ENCODE data around the gene SCYL1.
A peak's percentile ranks its signal among the peaks of the same experiment; 100 is the strongest.

Gene SCYL1

DNA sequence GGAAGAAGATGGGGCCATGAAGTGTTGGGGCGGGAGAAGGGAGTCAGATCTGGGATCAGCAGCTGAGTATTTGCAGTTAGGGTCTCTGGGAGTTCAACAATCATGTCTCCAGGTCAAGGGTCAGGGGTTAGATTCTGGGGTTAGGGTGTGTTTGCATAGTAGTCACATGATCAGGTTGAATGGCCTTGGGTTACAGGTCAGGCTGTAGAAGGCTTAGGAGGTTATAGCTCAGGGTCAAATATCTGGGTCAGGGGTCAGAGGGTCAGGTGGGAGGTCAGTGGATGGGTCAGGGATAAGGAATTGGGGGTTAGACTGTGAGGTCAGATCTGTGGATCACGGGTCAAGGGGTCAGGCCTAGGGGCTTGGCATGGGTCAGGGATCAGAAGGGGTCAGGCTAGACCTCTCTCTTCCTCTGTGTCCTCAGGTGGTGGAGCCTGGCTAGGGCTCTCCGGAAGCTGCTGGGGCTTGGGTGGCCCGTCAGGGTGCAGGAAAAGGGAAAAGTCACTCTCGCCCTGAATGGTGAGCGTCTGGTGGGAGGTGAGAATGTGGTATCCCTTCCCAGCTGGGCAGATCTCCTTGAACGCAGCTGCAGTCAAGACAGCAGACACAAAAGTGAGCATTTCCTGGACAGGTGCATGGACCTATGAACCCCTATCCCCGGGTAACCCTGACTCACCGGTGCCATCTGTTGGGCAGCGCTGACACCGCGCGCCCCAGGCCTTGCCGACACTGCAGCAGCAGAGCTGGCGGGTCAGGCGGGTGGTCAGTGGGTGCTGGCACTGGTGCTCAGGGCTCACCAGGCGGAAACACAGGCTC is 26.9 kb downstream of the SCYL1 start:
- TF ChIP-seq TAF1 (IDR thresholded peaks at IDR 0.05; ENCODE audit: low read depth, low read length) (no peak), POLR2A (IDR thresholded peaks at IDR 0.05; ENCODE audit: low read depth, low read length) (no peak), SPI1 (IDR thresholded peaks at IDR 0.05; ENCODE audit: low read depth, low read length) (no peak), POU2F2 (IDR thresholded peaks at IDR 0.05; ENCODE audit: low read depth, low read length) (no peak), POLR2AphosphoS5 (IDR thresholded peaks at IDR 0.05; ENCODE audit: low read depth, low read length) (no peak), PAX5 (IDR thresholded peaks at IDR 0.05; ENCODE audit: insufficient read depth, low read length, severe bottlenecking) (no peak)
- FAIRE-seq: peak; percentile 90
- DNase-seq (ENCODE audit: insufficient read length, low spot score): no peak

DNA sequence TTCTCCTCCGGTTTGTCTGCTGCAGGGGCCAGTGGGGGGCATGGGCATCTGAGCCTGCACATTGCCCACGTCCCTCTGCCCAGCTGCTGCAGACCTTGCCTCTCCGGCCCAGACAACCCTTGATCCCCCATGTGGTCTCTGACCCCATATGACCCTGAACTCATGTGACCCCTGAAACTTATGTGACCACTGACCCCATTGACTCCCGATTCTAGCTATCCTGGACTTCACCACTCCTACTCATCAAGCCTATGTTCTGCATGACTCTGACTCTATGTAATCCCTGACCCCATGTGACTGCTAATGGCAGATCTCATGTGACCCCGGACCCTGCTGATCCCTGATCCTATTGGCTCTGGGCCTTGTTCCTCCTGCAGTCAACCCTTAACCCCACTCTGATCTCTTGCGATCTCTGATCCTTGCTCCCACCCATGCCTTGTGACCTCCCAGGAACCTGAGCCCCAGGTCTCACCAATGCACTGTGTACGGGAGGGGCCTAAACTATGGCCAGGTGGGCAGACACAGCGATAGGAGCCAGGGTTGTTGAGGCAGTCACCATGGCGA is 27.6 kb downstream of the SCYL1 start:
- no peak for DNase-seq (ENCODE audit: insufficient read length, low spot score)
- TF ChIP-seq PAX5 (IDR thresholded peaks at IDR 0.05; ENCODE audit: insufficient read depth, low read length, severe bottlenecking) (no peak), POLR2A (IDR thresholded peaks at IDR 0.05; ENCODE audit: low read depth, low read length) (no peak), POU2F2 (IDR thresholded peaks at IDR 0.05; ENCODE audit: low read depth, low read length) (no peak), POLR2AphosphoS5 (IDR thresholded peaks at IDR 0.05; ENCODE audit: low read depth, low read length) (no peak), SPI1 (IDR thresholded peaks at IDR 0.05; ENCODE audit: low read depth, low read length) (no peak), TAF1 (IDR thresholded peaks at IDR 0.05; ENCODE audit: low read depth, low read length) (no peak)
- no peak for FAIRE-seq

DNA sequence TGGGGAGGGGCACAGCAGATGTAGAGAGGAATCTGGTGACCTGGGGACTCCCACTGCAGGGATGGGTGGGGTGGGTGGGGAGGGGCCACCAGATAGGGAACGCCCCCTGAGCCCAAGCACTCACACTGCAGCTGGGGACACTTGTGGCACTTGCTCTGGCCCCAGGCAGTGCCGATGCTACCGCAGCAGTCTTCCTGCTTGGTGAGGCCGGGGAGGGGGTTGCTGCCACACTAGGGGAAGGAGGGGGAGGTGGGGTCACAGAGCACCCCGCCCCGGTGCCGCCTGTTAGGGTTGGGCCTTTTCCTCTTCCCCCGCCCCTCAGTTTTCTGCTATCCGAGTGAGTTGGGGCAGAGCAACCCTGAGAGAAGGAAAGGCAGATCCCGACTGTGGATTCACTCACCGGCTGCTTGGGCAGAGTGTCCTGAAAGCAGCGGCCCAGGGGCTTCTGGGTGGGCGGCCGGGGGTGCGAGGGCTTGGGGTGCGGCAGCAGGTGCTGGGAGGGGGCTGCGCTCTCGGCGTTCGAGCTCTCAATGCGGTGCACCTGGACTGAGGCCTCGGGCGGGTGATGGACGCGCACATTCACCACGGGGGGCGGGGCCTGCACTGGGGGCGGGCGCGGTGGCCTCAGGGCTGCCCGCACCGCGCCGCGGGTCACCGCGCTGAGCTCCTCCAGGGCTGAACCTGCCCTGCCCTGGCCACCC is 28.6 kb downstream of the SCYL1 start:
- FAIRE-seq: no peak
- DNase-seq (ENCODE audit: insufficient read length, low spot score): no peak
- TF ChIP-seq POLR2A (IDR thresholded peaks at IDR 0.05; ENCODE audit: low read depth, low read length) (no peak), POU2F2 (IDR thresholded peaks at IDR 0.05; ENCODE audit: low read depth, low read length) (no peak), PAX5 (IDR thresholded peaks at IDR 0.05; ENCODE audit: insufficient read depth, low read length, severe bottlenecking) (no peak), TAF1 (IDR thresholded peaks at IDR 0.05; ENCODE audit: low read depth, low read length) (no peak)

DNA sequence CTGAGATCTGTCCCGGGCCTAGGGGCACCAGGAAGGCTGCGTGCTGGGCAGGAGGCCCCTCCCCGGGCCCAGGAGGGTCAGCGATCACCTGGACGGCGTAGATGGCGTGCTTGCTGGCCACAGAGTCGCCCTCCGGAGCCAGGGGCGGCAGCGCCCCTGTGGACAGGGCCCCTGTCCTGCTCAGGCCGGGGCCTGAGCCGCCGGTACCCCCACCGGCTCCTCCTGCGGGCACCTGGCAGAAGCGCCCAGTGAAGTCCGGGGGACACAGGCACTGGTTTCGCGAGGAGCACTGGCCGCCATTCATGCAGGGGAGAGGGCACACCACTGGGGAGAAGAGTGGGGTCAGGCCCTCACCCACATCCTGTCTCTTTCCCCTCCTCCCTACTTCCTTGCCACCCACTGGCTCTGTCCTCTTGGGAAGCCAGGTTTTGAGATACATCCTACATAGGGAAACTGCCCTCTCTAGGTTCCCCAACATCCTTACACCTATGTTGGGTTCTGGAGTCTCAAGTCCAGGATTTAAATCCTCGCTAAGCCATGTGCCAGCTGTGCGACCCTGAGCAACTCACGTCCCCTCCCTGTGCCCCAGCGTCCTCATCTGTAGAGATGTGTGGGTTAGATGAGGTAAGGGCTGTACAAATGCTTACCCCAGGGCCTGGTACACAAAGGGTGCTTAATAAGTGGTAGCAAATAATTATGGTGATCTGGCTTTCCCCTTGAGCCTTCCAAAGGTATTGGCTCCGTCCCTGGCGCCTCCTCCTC is 29.4 kb downstream of the SCYL1 start:
- FAIRE-seq (no peak), DNase-seq (ENCODE audit: insufficient read length, low spot score) (no peak)
- TF ChIP-seq PAX5 (IDR thresholded peaks at IDR 0.05; ENCODE audit: insufficient read depth, low read length, severe bottlenecking) (no peak), SPI1 (IDR thresholded peaks at IDR 0.05; ENCODE audit: low read depth, low read length) (no peak), POLR2A (IDR thresholded peaks at IDR 0.05; ENCODE audit: low read depth, low read length) (no peak), POLR2AphosphoS5 (IDR thresholded peaks at IDR 0.05; ENCODE audit: low read depth, low read length) (no peak), POU2F2 (IDR thresholded peaks at IDR 0.05; ENCODE audit: low read depth, low read length) (no peak), TAF1 (IDR thresholded peaks at IDR 0.05; ENCODE audit: low read depth, low read length) (no peak)

DNA sequence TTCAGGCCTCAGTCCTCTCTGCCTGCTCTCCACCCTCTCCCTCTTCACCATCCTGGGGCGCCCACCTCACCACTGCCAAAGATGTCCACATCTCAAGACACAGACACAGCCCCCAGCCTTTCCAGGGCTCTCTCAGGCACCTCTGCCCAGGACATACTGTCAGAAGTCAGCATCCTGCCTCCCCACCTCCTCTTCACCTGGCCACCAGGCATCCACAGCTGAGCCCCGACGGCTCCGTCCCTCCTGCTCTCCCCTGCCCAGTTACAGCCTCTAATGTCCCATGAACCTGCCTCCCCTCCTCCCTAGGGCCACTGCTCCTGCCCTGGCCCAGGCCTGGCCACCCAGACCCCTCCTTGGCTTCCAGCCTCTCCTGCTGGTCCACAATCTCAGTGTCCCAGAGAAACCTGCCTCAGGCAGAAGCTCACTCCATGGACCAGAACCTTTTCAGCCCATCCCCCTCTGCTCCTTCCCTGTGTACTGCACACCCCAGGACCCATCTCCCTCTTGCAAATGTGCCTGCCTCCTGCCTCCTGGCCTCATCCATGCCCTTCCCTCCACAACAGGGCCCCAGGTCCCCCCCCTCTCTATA is 30.1 kb downstream of the SCYL1 start:
- no peak for FAIRE-seq
- TF ChIP-seq POLR2A (IDR thresholded peaks at IDR 0.05; ENCODE audit: low read depth, low read length): no peak
- TF ChIP-seq PAX5 (IDR thresholded peaks at IDR 0.05; ENCODE audit: insufficient read depth, low read length, severe bottlenecking): no peak
- TF ChIP-seq POU2F2 (IDR thresholded peaks at IDR 0.05; ENCODE audit: low read depth, low read length): no peak
- TF ChIP-seq TAF1 (IDR thresholded peaks at IDR 0.05; ENCODE audit: low read depth, low read length): no peak
- TF ChIP-seq POLR2AphosphoS5 (IDR thresholded peaks at IDR 0.05; ENCODE audit: low read depth, low read length): no peak
- no peak for TF ChIP-seq SPI1 (IDR thresholded peaks at IDR 0.05; ENCODE audit: low read depth, low read length)
- no peak for DNase-seq (ENCODE audit: insufficient read length, low spot score)

DNA sequence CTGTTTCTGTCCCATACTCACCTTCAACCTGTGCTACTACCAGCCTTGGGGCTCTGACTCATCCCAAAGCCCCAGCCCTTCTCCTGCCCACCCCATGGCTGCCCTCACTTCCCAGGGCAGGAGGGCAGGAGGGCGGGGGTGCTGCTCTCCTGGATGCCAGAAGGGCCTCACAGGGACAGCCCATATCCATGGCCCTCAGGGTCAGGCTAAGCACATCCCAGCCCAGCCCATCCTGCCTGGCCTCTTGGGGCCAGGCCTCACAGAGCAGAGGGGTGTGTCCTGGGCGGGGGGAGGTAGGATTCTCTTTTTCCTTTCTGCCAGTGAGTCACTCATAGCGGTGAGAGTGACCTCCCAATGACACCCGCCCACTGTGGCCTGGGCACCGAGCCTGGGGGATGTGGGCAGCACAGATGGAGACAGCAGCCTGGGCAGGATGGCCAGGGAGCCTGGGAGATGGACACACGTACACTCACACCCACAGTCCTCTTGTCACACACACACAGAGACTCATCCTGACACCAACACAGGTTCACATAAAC is 30.9 kb downstream of the SCYL1 start:
- FAIRE-seq (no peak), DNase-seq (ENCODE audit: insufficient read length, low spot score) (no peak)
- TF ChIP-seq PAX5 (IDR thresholded peaks at IDR 0.05; ENCODE audit: insufficient read depth, low read length, severe bottlenecking): no peak
- no peak for TF ChIP-seq SPI1 (IDR thresholded peaks at IDR 0.05; ENCODE audit: low read depth, low read length)
- TF ChIP-seq POU2F2 (IDR thresholded peaks at IDR 0.05; ENCODE audit: low read depth, low read length): no peak
- no peak for TF ChIP-seq POLR2AphosphoS5 (IDR thresholded peaks at IDR 0.05; ENCODE audit: low read depth, low read length)
- TF ChIP-seq TAF1 (IDR thresholded peaks at IDR 0.05; ENCODE audit: low read depth, low read length): no peak
- TF ChIP-seq POLR2A (IDR thresholded peaks at IDR 0.05; ENCODE audit: low read depth, low read length): no peak

DNA sequence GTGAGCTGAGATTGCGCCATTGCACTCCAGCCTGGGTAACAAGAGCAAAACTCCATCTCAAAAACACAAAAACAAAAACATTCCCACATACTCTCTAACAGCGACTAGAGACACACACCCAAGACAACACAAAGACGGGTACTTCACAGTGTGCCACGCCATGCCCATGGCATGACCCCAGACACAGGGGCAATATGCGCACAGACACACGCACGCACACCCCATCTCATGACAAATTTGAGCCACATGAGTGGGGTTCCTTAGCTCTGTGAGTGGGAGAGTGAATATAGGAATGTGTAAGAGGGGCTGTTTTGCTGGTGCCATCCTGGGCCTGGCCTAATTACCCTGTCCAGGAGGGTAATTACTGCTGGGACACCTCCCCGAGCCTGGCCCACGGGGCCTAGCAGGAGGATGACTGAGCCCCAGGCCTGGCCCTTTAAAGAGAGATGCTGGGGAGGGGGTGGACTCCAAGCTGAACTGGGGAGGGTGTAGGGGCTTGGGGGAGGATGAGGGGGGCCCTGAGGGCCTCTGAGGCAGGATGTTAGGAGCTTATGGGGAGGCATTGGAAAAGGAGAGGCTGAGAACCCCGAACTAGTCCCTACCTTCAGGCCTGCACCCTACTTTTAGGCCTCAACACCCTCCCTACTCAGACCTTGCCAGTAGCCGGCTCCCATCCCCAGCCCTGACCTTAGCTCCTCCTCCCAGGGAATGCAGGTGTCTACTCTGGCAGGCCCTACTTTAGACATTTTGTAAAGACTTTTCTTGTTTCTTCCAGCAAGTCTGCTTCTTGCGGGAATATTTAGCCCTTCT is 31.8 kb downstream of the SCYL1 start:
- no peak for DNase-seq (ENCODE audit: insufficient read length, low spot score)
- TF ChIP-seq PAX5 (IDR thresholded peaks at IDR 0.05; ENCODE audit: insufficient read depth, low read length, severe bottlenecking) (no peak), SPI1 (IDR thresholded peaks at IDR 0.05; ENCODE audit: low read depth, low read length) (no peak), POU2F2 (IDR thresholded peaks at IDR 0.05; ENCODE audit: low read depth, low read length) (no peak), TAF1 (IDR thresholded peaks at IDR 0.05; ENCODE audit: low read depth, low read length) (no peak), POLR2AphosphoS5 (IDR thresholded peaks at IDR 0.05; ENCODE audit: low read depth, low read length) (no peak), POLR2A (IDR thresholded peaks at IDR 0.05; ENCODE audit: low read depth, low read length) (no peak)
- no peak for FAIRE-seq
